HCT116 (cell line): Measurements from ENCODE around the gene LRP1B. TPM values are rescaled to one million over a fixed set of nuclear protein-coding genes. Genes with fewer than 3 reads are reported as not detected.

Experiments
- ATAC-seq: fragments of 200-7000 bp; cut with Tn5 transposase; 2 replicates; pipeline ENCODE4 v1.9.1; 2020; ENCODE audit warnings: mild to moderate bottlenecking, moderate library complexity
- BruUV-seq: library from RNA; stranded (reverse); fragments of 400-500 nt; replicated peaks from 2 replicates; lab custom pipeline; 2021; lab: Mats Ljungman, UMichigan
- CTCF ChIA-PET: fragments of 300-600 bp; sonication (Branson Sonifier 250); formaldehyde crosslinking; loops from one replicate; lab custom pipeline; 2021; ENCODE audit warnings: antibody characterized with exemption; lab: Charles Lee
- POLR2A ChIA-PET: fragments of 300-600, 350-600 bp; sonication (Branson Sonifier 250); formaldehyde crosslinking; loops from one replicate; lab custom pipeline; 2021; ENCODE audit warnings: antibody characterized with exemption; lab: Charles Lee
- RAD21 ChIA-PET, 2 experiments: fragments of 300-600 bp; sonication (Branson Sonifier 250); formaldehyde crosslinking; loops; one replicate each; lab custom pipeline; 2023; ENCODE audit warnings: low total read pairs in 2 of 2; ENCODE audit not compliant: uncharacterized antibody in 2 of 2, unreplicated experiment in 2 of 2, low non-redundant PET in 1 of 2; lab: Charles Lee
- DNase-seq: peaks from one replicate; pipeline ENCODE4 v3.0.0-alpha.2; 2010; ENCODE audit warnings: low read depth, low spot score
- H2AFZ ChIP-seq: fragments of 200-600 bp; shearing (Covaris generic), sonication (generic); 2 replicates; pipeline ENCODE4 v1.6.1; 2017; ENCODE audit warnings: low read depth, mixed run types, mixed read lengths, antibody characterized with exemption, low read length; ENCODE audit not compliant: poor library complexity, severe bottlenecking
- H3K27ac ChIP-seq: 2 replicates; pipeline ENCODE4 v1.5.1; 2012; ENCODE audit warnings: low read depth, low read length
- H3K27me3 ChIP-seq: fragments of 200-600 bp; sonication (generic); 2 replicates; pipeline ENCODE4 v1.6.1; 2016; ENCODE audit warnings: mixed run types, low read length, mixed read lengths; ENCODE audit not compliant: insufficient read depth
- H3K36me3 ChIP-seq, 2 experiments: fragments of 200-500 bp in 1 of 2; fragments of 200-600 bp in 1 of 2; sonication (Bioruptor generic) in 1 of 2; sonication (generic) in 1 of 2; 2 replicates each; pipeline versions ENCODE4 v1.5.1 to v1.6.1; 2014 to 2016; ENCODE audit warnings: low read length in 2 of 2, inconsistent platforms in 1 of 2, mixed read lengths in 1 of 2, mixed run types in 1 of 2; ENCODE audit not compliant: insufficient read depth in 2 of 2, control insufficient read depth in 1 of 2
- H3K4me1 ChIP-seq, 2 experiments: fragments of 200-600 bp in 1 of 2; sonication (generic) in 1 of 2; 2 replicates each; pipeline versions ENCODE4 v1.5.1 to v1.6.1; 2012 to 2017; ENCODE audit warnings: low read length in 2 of 2, inconsistent platforms in 1 of 2, mild to moderate bottlenecking in 1 of 2, mixed read lengths in 1 of 2, mixed run types in 1 of 2, moderate library complexity in 1 of 2; ENCODE audit not compliant: insufficient read depth in 2 of 2, control insufficient read depth in 1 of 2
- H3K4me2 ChIP-seq: fragments of 200-600 bp; sonication (generic); 2 replicates; pipeline ENCODE4 v1.6.1; 2017; ENCODE audit warnings: mixed run types, low read length, mixed read lengths
- H3K4me3 ChIP-seq, 2 experiments: fragments of 200-600 bp in 1 of 2; sonication (generic) in 1 of 2; replicated peaks in 1 of 2; 2 replicates each; pipeline ENCODE4 v1.5.1; 2011 to 2016; ENCODE audit warnings: low read length in 2 of 2, control low read depth in 1 of 2, low read depth in 1 of 2, mild to moderate bottlenecking in 1 of 2, mixed read lengths in 1 of 2, mixed run types in 1 of 2
- H3K79me2 ChIP-seq: fragments of 200-600 bp; sonication (generic); 2 replicates; pipeline ENCODE4 v1.6.1; 2017; ENCODE audit warnings: mild to moderate bottlenecking, mixed run types, low read length, moderate library complexity, mixed read lengths; ENCODE audit not compliant: insufficient read depth
- H3K9ac ChIP-seq: fragments of 200-600 bp; sonication (generic); 2 replicates; pipeline ENCODE4 v1.6.1; 2016; ENCODE audit warnings: low read length, mixed read lengths
- H3K9me2 ChIP-seq: fragments of 200-600 bp; sonication (generic), shearing (Covaris generic); 2 replicates; pipeline ENCODE4 v1.6.1; 2017; ENCODE audit warnings: mixed run types, mild to moderate bottlenecking, moderate library complexity; ENCODE audit not compliant: insufficient read depth
- H3K9me3 ChIP-seq, 2 experiments: fragments of 200-500 bp in 1 of 2; fragments of 200-600 bp in 1 of 2; sonication (Bioruptor generic) in 1 of 2; sonication (generic) in 1 of 2; 2 replicates each; pipeline ENCODE4 v1.6.1; 2014 to 2017; ENCODE audit warnings: low read length in 2 of 2, mixed read lengths in 2 of 2, inconsistent platforms in 1 of 2, low read depth in 1 of 2, mild to moderate bottlenecking in 1 of 2, mixed run types in 1 of 2, moderate library complexity in 1 of 2; ENCODE audit not compliant: control insufficient read depth in 1 of 2, insufficient read depth in 1 of 2
- H4K20me1 ChIP-seq: fragments of 200-600 bp; sonication (generic), shearing (Covaris generic); 2 replicates; pipeline ENCODE4 v1.6.1; 2017; ENCODE audit warnings: mixed run types, mild to moderate bottlenecking, moderate library complexity; ENCODE audit not compliant: insufficient read depth
- CEBPB ChIP-seq: IDR thresholded peaks from 2 replicates; pipeline ENCODE4 v1.6.1; 2012; ENCODE audit warnings: low read depth
- EGR1 ChIP-seq: IDR thresholded peaks from 2 replicates; pipeline ENCODE4 v1.6.1; 2012; ENCODE audit warnings: low read depth
- ELF1 ChIP-seq: IDR thresholded peaks from 2 replicates; pipeline ENCODE4 v1.6.1; 2012; ENCODE audit warnings: low read depth, borderline replicate concordance
- EZH2phosphoT487 ChIP-seq: fragments of 200-600 bp; IDR thresholded peaks from 2 replicates; pipeline ENCODE4 v1.6.1; 2018; ENCODE audit warnings: antibody characterized with exemption, borderline replicate concordance
- JUND ChIP-seq: IDR thresholded peaks from 2 replicates; pipeline ENCODE4 v1.6.1; 2012
- POLR2A ChIP-seq: IDR thresholded peaks from 2 replicates; pipeline ENCODE4 v1.7.0; 2011; ENCODE audit warnings: borderline replicate concordance; ENCODE audit not compliant: insufficient read depth, insufficient read length; ENCODE audit errors: extremely low read depth
- POLR2AphosphoS5 ChIP-seq: IDR thresholded peaks from 2 replicates; pipeline ENCODE4 v1.6.1; 2011; ENCODE audit warnings: mild to moderate bottlenecking, low read depth, low read length, moderate library complexity
- RAD21 ChIP-seq: IDR thresholded peaks from 2 replicates; pipeline ENCODE4 v1.6.1; 2012; ENCODE audit warnings: low read depth, mild to moderate bottlenecking
- SIN3A ChIP-seq: IDR thresholded peaks from 2 replicates; pipeline ENCODE4 v1.6.1; 2012; ENCODE audit warnings: low read depth
- SP1 ChIP-seq: IDR thresholded peaks from 2 replicates; pipeline ENCODE4 v1.6.1; 2012; ENCODE audit warnings: low read depth
- SRF ChIP-seq: IDR thresholded peaks from 2 replicates; pipeline ENCODE4 v1.6.1; 2012; ENCODE audit warnings: low read depth
- ZFX ChIP-seq: fragments of 450-650 bp; IDR thresholded peaks from 2 replicates; pipeline ENCODE4 v1.6.1; 2017
- intact Hi-C: fragments of 100-400 bp; cut with micrococcal nuclease; formaldehyde crosslinking; loops from 2 replicates; pipeline ENCODE4 v1.10.0; 2022
- total RNA-seq: library from RNA; stranded (reverse); gene quantifications from one replicate; pipeline ENCODE4 v1.2.1, GENCODE V29; 2021; ENCODE audit not compliant: unreplicated experiment
- TF ChIP-seq, protein P1 (sequence below): IDR thresholded peaks from 2 replicates; pipeline ENCODE4 v1.6.1; 2012; ENCODE audit warnings: low read depth
- TF ChIP-seq, protein P2 (sequence below): IDR thresholded peaks from 2 replicates; pipeline ENCODE4 v1.6.1; 2012
- TF ChIP-seq, protein P3 (sequence below): IDR thresholded peaks from 2 replicates; pipeline ENCODE4 v1.6.1; 2012

Gene LRP1B
- total RNA-seq, 1 experiment from 2014 or later, result 0.34 TPM

DNA sequence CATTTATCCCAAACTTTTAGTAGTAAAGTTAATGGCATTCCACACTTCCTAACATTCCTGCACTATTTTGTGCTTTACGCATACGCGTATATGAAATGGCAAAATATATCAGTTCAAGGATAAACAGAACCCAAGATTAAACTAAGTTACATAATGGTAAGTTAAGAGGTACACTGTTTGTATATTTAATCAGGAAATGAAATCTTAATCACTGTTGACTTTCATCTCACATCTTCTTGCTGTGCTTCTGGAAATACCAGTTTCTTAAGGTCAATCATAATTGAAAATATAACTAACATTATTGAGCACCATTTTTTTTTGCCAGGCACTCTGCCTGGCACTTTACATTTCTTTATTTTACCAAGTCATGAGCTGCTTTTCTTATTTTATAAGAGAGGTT lies 565.2 kb downstream of the LRP1B start:
- no peaks in the 10 kb centered on the region for H3K79me2 ChIP-seq
- H3K9me3 ChIP-seq, result no peaks in the 10 kb centered on the region
- no peak overlapping the region for H3K4me3 ChIP-seq
- intact Hi-C loops, result no loop called here
- ChIA-PET CTCF (no interaction called here), POLR2A (no interaction called here), RAD21 (no interaction called here)
- no peaks in the 10 kb centered on the region for H3K36me3 ChIP-seq
- H4K20me1 ChIP-seq, result no peaks in the 10 kb centered on the region
- H3K4me2 ChIP-seq, result no peak overlapping the region
- H3K27ac ChIP-seq, result no peak overlapping the region
- TF ChIP-seq POLR2A (no peak), EZH2phosphoT487 (no peak), POLR2AphosphoS5 (no peak), ELF1 (no peak), EGR1 (no peak), ZFX (no peak), SRF (no peak), JUND (no peak), SP1 (no peak), SIN3A (no peak), CEBPB (no peak), RAD21 (no peak)
- TF ChIP-seq, protein P1, sequence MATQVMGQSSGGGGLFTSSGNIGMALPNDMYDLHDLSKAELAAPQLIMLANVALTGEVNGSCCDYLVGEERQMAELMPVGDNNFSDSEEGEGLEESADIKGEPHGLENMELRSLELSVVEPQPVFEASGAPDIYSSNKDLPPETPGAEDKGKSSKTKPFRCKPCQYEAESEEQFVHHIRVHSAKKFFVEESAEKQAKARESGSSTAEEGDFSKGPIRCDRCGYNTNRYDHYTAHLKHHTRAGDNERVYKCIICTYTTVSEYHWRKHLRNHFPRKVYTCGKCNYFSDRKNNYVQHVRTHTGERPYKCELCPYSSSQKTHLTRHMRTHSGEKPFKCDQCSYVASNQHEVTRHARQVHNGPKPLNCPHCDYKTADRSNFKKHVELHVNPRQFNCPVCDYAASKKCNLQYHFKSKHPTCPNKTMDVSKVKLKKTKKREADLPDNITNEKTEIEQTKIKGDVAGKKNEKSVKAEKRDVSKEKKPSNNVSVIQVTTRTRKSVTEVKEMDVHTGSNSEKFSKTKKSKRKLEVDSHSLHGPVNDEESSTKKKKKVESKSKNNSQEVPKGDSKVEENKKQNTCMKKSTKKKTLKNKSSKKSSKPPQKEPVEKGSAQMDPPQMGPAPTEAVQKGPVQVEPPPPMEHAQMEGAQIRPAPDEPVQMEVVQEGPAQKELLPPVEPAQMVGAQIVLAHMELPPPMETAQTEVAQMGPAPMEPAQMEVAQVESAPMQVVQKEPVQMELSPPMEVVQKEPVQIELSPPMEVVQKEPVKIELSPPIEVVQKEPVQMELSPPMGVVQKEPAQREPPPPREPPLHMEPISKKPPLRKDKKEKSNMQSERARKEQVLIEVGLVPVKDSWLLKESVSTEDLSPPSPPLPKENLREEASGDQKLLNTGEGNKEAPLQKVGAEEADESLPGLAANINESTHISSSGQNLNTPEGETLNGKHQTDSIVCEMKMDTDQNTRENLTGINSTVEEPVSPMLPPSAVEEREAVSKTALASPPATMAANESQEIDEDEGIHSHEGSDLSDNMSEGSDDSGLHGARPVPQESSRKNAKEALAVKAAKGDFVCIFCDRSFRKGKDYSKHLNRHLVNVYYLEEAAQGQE, result no peak
- TF ChIP-seq, protein P2, sequence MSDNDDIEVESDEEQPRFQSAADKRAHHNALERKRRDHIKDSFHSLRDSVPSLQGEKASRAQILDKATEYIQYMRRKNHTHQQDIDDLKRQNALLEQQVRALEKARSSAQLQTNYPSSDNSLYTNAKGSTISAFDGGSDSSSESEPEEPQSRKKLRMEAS, result no peak
- TF ChIP-seq, protein P3, sequence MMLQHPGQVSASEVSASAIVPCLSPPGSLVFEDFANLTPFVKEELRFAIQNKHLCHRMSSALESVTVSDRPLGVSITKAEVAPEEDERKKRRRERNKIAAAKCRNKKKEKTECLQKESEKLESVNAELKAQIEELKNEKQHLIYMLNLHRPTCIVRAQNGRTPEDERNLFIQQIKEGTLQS, result no peak
- TF ChIP-seq, all 23 proteins: peak for 0
- Histone ChIP-seq H2AFZ (no peak overlapping the region), H3K27me3 (no peaks in the 10 kb centered on the region), H3K9ac (no peak overlapping the region), H3K9me2 (no peaks in the 10 kb centered on the region), H3K4me1 (no peaks in the 10 kb centered on the region)
- BruUV-seq, result no TSS peak
- DNase-seq, result no peak
- ATAC-seq, result no peak
